Stimulated activated CD8-positive, alpha-beta memory T cell treated with anti-CD3 and anti-CD28 coated beads, Interleukin-12 subunit alpha, Interleukin-12 subunit beta, amount 100 ng/mL, for 24 hours (primary cell): ENCODE measurements around the gene NET1.
"Not testable (repeated sequence)": the region's sequence is repeated elsewhere in the genome, so short reads cannot be mapped to it uniquely, and the experiment has no call there.

ENCODE experiments used
- DNase-seq: peaks from one replicate; pipeline ENCODE4 v3.0.0-alpha.2; 2020; ENCODE audit errors: extremely low read depth

The NET1 gene

DNA sequence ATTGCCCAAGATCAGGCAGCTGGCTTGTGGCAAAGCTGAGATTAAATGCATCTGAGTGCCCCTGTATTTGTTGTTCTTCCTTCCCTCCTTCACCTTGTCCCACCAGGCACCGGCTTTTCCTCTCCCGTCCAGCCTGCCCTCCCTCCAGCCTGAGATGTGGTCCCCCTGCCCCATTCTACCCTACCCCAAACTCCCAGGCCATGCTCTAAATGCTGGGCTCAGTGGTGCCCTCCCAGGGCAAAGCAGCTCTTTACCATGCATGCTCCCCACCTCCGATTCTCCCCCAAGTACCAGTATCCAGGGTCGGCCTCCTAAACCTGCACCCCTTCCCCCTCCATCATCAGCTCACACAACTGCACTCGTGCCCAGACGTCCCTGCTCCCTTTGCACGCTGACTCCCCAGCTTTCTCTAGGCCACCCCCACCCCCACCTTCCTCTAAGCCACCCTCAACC lies 50.5 kb downstream of the NET1 start:
- no peak for DNase-seq

DNA sequence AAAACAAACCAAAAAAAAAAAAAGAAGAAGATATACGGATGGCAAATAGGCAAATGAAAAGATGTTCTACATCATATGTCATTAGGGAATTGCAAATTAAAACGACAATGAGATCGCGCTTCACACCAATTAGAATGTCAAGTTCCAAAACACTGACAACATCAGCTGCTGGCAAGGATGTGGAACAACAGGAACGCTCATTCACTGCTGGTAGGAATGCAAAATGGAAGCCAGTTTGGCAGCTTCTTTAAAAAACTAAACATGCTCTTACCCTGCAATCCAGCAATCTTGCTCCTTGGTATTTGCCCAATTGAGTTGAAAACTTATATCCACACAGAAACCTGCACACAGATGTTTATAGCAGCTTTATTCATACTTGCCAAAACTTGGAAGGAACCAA lies 52.2 kb downstream of the NET1 start:
- DNase-seq: no peak

DNA sequence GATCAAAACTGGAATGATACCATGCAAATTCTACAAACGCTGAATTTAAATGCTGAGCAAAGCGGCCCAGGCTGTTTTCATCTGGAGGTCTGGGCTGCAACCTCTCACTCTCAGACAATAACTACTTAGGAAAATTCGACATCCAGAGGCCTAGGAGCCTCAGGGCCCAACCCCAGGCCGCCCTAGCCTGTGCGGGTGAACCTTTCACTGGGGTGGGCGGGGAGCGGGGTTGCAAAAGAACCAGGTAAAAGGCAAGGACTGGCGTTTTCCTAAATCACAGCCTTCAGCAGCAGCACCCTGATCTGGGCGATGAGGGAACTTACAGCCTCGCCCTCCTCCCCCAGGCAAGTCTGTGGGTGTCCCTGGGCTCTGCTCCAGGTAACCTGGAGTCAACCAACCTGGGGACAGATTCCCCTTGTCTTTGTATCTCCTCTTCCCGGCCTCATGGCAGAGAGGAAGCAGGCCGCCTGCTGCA lies 53.7 kb downstream of the NET1 start:
- DNase-seq: no peak

DNA sequence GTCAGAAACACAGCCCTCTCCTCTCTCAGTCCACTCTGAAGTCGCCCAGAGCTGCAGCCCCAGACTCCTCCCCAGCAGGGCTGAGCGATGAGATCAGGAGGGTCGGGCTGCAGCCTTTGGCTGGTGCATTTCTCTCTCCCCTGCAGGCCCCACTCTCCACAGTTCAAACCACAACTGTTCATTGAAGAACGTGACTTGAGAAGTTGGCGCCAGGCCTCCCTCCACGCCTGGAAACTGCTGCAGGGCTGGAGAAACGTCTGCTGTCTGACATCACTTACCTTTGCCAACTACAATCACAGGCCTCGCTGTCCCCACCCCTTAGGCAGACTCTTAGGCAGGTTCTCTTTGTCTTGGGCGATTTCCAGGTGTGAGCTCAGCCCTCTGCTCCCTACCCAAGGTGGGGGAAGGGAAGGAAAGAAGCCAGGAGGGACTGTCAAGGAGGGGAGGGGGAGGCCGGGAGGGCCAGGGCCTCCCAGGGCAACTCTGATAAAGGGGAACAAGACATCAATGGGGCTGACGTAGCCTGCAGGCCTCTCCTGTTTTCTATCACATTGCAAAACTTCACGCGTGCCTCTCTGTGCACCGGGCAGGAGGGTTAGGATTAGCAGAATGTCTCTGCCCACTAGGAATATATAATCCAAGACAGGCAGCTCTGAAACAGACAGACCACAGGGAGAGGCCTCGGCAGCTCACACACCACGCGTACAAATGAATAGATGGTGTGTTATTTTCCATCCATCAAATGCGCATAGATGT lies 54.3 kb downstream of the NET1 start:
- no peak for DNase-seq

DNA sequence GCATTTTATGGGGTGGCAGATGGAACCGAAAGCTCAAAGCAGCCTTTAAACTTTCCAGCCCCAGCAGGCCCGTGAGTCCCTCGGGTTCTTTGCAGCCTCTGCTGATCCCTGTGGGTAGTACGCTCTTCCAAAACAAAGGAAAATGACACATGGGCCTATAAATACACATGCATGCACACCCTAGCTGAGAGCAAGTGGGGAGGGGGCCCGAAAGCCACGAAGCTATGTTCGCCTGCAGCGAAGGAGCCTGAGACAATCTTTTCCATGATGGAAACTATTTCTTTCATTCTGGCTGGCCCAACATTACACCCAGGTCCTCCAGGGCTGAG lies 54.8 kb downstream of the NET1 start:
- no peak for DNase-seq

DNA sequence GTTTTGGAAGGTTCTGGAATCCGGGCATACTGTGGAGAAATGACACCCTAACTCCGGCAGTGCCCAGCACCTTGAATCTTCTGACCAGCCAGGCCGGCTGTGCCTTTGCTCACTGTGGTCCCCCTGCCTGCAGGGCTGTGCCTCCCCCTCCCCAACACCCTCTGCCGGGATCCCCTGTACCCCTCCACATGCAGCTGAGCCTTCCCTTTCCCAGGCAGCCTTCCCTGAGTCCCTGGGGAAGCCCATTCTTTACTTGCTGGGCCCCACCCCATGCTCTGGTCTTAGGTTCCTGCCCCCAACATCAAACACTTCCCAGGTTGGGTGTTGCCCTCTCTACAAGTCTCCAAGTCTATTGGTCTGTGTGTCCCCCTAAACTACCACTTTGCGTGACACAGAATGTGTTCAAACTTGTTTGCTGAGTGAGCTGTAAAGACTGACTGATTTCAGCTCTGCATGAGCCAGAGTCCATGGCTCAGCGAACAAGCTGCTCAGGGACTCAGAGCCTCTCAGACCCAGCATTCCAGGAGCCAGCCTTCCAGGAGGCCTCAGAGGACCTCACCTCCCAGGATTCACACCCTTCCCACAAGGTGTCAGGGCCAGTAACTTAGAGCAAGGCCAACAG lies 55.4 kb downstream of the NET1 start:
- DNase-seq: no peak

DNA sequence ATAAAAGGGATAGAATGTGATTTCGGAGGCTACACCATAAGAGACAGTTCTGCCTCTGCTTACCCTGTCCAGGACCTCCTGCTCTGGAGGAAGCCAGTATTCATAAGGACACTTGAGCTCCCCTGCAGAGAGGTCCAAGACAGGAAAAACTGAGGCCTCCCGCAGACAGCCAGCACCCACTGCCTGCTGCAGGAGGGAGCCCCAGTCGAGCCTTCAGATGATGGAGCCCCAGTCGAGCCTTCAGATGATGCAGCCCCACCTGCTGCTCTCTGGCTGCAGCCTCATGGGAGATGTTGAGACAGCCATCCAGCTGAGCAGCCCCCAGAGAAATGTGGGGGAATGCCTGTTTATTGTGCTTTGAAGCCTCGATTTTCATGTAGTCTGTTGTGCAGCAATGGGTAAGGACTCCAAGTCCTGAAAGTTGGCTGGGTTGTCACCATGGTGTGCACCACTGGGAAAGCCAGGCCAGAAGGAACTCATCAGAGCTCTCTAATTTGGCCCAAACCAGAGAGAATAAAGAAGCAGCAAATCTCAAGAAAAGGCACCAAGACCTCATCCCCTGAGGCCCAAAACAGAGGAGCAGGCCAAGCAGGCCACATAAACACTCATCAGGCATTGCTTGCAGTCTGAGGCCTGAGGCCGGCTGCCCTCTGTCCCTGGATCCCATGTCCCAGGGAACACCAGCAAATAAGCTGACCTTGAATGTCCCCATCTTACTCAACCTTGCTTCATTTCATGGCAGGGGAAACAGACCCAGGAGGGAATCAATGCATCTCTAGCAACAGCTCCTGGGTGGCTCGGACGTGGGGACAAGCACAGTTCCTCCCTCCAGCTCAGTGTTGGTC lies 56.1 kb downstream of the NET1 start:
- DNase-seq: no peak

DNA sequence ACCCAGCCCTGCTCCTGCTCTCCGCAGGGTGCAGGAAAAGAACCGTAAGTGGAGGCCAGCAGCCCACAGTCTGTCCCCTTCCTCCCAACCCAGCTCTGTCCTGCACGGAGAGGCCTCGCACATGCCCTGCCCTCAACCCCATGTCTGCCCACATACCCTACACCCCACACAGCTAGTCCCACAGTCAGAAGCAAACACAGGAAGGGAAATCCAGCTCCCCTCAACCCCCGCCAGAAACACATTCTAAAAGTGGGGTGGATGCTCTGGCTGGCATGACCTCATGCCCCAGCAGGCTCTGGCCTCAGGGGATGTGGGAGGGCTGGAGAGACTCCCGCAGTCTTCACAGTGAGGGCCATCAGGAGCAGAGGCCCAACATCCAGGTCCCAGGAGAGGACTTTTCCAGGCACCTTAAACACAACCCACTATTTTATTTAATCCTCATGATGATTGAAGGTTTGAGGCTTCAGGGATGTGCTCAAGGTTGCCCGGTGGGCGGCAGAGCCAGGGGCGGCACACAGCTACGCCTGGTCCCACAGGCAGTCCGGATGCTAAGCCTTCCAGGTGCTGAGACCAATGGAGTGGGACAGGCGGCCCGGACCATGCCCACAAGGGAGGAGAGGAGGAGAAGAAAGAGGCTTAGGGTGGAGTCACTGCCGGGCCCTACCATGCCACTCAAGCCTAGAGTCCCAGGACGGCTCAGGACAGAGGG lies 57.1 kb downstream of the NET1 start:
- no peak for DNase-seq

DNA sequence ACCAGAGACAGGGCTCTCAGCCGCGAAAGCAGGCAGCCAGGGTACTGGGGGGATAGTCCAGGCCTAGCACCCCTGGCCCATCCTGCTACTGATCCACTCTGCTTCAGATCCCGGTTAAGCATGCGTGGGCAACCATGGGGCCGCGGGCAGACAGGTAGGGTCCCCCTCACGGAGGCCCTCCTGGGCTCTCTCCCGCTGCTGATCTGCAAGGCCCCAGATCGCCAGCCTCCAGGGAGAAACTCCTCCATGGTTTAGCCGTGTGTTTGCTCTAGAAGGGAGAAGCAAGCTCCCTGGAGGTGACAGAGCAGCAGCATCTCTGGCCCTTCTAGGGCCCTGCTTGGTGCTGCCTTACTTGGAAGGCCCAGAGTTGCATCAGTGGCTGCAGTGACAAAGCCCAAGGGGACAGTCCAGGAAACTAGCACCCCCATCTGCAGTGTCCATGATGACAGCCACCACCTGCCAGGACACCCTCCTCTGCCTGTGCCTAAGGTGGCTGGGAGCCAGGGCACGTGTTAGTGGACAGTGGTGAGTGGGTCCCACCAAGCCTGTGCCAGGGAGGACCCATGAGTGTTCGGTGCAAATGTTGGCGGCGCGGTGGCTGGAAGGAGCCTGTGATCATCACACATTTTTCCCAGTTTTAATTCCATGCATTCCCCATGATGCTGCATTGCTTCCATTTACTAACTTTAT lies 57.9 kb downstream of the NET1 start:
- no peak for DNase-seq

DNA sequence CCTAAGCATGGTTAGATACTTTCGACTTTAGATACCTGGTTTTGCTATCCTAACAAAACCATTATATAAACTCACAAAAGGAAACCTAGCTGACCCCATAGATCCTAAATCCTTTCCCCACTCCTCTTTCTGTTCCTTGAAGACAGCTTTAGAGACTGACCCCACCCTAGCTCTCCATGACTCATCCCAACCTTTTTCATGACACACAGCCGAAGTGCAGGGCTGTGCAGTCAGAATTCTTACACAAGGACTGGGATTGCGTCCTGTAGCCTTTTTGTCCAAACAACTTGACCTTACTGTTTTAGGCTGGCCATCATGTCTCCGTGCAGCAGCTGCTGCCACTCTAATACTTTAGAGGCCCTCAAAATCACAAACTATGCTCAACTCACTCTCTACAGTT lies 62.3 kb downstream of the NET1 start:
- not testable (repeated sequence) for DNase-seq

DNA sequence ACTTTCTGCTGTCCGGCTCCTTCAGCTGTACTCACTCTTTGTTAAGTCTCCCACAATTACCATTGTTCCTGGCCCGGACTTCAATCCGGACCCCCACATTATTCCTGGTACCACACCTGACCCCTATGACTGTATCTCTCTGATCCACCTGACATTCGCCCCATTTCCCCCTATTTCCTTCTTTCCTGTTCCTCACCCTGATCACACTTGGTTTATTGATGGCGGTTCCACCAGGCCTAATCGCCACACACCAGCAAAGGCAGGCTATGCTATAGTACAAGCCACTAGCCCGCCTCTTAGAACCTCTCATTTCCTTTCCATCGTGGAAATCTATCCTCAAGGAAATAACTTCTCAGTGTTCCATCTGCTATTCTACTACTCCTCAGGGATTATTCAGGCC lies 62.7 kb downstream of the NET1 start:
- DNase-seq: not testable (repeated sequence)

DNA sequence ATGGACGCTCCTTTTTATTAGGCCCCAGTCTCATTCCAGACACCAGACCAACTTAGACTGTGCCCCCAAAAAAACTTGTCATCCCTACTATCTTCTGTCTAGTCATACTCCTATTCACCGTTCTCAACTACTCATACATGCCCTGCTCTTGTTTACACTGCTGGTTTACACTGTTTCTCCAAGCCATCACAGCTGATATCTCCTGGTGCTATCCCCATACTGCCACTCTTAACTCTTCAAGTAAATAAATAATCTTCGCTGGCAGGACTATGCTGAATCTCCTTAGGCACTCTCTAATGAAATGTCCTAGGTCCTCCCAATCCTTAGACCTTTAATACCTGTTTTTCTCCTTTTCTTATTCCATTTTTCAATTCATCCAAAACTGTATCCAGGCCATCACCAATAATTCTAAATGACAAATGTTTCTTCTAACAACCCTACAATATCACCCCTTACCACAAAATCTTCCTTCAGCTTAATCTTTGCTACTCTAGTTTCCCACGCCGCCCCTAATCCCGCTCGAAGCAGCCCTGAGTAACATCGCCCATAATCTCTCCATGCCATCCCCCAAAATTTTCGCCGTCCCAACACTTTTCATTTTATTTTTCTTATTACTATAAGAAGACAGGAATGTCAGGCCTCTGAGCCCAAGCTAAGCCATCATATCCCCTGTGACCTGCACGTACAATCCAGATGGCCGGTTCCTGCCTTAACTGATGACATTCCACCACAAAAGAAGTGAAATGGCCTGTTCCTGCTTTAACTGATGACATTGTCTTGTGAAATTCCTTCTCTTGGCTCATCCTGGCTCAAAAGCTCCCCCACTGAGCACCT lies 63.8 kb downstream of the NET1 start:
- not testable (repeated sequence) for DNase-seq

DNA sequence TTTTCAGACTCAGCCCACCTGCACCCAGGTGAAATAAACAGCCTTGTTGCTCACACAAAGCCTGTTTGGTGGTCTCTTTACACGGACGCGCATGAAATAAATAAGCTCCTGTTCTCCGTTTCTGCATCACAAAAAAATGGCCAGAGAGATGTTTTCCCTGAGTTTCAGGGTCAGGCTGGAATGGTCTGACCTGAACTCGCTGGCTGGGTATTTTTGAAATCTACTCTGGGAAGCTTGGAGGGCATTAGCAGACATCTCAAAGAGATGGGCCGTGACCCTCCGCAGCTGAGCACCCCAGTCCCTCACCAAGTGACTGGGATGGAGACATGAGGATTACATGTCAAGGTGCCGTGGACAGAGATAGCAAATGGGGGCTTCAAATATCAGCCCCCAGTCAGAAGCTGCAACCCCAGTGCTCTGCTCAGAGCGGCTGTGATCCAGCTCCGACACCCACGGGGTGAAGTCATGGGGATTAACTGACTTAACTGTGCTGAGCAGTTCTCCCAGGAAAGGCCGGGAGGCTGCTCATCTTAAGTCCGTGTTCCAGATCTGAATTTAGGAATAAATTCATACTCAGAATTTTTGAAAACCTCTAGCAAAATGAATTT lies 64.7 kb downstream of the NET1 start:
- DNase-seq: no peak

DNA sequence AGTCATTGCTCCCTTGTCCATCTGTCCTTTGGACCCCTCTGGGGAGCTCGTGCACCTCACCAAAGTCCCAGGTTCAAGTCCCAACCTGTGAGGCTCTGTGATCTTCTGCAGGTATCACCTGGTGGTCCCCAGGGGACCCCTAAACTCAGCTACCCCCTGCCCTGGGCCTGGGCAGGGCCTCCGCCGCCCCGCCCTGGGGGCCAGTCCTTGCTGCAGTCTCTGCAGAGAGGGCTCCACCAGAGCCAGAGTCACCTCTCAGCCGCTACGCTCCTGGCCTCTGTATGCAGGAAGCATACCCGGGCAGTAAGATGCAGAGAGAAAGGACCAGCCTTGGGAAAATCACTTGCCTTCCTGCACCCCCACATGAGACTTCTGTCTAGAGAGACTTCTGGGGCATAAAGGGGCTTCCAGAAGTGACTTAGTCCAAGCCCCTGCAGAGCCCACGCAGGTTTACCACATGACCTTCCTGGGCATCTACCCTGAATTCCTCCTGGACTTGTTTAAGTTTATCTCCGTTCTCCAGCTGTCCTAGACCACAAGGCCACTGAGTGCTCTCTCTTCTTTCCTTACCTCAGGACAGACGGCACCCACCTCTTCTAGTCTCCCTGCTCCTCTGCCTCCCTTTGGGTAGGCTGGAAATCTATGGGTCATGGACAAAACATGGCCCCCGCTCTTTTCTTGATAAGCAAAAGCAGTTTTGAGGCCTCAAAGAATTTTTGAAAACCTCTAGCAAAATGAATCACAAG lies 65.8 kb downstream of the NET1 start:
- DNase-seq: no peak

DNA sequence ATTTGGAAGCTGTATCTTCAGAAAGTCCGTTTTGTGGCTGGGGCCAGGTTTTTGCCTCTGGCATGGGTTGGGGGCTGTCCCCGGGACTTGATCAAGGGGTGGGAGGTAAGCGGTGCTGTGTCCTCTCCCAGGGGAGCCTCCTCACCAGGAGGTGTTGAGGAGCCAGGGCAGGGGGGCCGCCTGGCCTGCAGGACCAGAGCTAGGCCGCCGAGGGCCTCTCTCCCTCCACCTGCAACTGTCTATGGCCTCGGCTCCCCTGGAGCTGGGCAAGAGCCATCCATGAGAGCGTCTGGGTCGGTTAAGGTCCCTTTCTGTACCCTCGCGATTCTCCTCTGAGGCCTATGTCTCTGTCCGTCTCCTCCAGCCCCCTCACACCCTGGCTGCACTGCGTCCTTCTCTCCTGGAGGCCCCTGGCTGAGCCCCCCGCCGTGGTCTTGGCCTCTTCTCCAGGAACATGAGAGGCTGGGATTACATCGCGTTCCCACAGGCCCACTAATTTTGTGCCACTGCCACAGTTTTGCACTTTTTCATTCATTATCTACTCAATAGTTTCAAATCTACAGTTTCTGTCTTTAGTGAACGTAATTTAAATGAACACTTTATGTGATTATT lies 66.4 kb downstream of the NET1 start:
- no peak for DNase-seq

DNA sequence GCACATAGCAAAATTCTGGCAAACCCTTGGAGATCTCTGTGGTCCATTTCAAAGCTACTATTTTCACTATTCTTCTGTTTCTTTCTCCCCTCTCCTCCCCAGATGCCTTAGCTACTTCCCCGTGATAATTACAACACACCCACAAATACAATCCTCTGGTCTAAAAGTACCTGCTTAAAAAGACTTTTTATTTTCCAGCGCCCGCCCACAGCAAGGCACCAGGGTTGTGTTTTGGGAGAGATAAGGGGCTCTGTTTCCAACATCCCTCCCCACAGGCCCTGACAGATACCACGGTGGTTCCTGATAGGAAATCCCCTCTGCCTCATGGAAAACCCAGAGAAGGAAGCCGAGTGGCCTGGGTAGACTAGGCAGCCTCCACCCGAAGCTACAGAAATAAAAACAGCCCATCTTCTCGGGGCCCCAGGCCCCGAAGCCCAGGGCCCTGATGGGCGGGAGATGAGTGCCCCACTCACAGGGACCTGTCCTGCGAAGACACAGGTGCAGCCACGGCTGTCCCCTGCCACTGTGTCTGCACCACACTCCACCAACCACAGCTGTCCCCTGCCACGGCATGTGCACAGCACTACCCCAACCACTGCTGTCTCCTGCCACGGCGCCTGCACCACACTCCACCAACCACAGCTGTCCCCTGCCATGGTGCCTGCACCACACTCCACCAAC lies 67.3 kb downstream of the NET1 start:
- no peak for DNase-seq

DNA sequence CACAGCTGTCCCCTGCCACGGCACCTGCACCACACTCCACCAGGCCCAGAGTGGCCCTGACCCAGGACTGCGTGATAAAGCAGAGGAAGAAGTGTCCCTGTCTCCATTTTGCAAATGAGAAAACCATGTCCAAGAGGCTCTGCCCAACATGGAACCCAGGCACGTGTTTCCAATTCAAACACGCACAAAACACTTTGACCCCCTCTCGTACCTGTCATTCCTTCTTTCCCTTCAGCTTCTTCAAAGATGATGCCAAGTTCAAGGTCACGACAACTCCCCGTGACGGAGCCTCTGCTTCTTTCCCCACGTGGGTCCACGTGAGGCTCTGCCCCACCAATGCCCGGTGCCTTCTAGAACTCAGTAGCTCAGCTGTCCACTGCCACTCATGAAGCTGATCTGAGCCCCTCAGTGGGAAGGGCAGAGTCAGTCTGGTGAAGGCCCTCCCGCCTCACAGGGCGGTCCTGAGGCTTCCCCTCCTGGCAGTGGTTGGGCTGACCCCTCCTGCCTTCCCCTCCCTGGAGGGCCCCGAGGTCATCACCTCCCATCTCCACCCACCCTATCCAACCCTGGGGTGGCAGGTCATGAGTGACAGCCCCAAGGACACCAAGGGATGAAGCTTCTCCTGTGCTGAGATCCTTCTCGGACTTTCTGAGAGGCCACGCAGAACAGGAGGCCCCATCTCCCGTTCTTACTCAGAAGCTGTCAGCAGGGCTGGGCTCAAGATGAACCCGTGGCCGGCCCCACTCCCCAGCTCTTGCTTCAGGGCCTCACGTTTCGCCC lies 68.0 kb downstream of the NET1 start:
- DNase-seq: no peak

DNA sequence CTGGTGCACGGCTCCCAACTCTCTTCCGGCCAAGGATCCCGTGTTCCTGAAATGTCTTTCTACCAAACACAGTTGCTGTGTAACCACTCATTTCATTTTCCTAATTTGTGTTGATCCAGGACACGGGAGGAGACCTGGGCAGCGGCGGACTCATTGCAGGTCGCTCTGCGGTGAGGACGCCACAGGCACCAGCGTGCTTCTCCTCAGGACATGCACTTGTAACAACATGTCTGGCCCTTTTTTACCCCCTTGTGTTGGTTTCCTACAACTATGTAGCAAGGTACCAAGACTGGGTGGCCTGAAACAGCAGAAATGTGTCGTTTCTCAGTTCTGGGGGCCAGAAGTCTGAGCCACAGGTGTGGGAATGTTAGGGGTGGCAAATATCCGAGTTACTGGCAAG lies 68.8 kb downstream of the NET1 start:
- no peak for DNase-seq
